ENCODE data around the gene VWA5B2.

GRCh38 chr3:184235381-184236032 is 6.1 kb downstream of the VWA5B2 start:
- TF ChIP-seq POLR2A (IDR thresholded peaks at IDR 0.05) (no peak), EP300 (IDR thresholded peaks at IDR 0.05) (no peak)
- TF ChIP-seq, protein P1, sequence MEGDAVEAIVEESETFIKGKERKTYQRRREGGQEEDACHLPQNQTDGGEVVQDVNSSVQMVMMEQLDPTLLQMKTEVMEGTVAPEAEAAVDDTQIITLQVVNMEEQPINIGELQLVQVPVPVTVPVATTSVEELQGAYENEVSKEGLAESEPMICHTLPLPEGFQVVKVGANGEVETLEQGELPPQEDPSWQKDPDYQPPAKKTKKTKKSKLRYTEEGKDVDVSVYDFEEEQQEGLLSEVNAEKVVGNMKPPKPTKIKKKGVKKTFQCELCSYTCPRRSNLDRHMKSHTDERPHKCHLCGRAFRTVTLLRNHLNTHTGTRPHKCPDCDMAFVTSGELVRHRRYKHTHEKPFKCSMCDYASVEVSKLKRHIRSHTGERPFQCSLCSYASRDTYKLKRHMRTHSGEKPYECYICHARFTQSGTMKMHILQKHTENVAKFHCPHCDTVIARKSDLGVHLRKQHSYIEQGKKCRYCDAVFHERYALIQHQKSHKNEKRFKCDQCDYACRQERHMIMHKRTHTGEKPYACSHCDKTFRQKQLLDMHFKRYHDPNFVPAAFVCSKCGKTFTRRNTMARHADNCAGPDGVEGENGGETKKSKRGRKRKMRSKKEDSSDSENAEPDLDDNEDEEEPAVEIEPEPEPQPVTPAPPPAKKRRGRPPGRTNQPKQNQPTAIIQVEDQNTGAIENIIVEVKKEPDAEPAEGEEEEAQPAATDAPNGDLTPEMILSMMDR (IDR thresholded peaks at IDR 0.05) = no peak

All from tibial nerve (tissue), 4 donors.